IMR-90 (cell line): ENCODE data around the gene SASH1. TPM values are rescaled to one million over a fixed set of nuclear protein-coding genes. Genes with fewer than 3 reads are reported as not detected.

Experiments used
- ATAC-seq: fragments of 200-7000 bp; cut with Tn5 transposase; 2 replicates; pipeline ENCODE4 v1.9.1; 2020; ENCODE audit warnings: low read depth, mild to moderate bottlenecking, moderate library complexity
- BruUV-seq: library from RNA; stranded (reverse); fragments of 400-500 nt; replicated peaks from 2 replicates; lab custom pipeline; 2021; lab: Mats Ljungman, UMichigan
- CTCF ChIA-PET: fragments of 300-600 bp; formaldehyde crosslinking; extraction: SDS; loops from one replicate; lab custom pipeline; 2021; ENCODE audit warnings: antibody characterized with exemption; lab: Yijun Ruan, JAX
- POLR2A ChIA-PET: fragments of 300-600 bp; sonication (Branson Sonifier 250); formaldehyde crosslinking; loops from one replicate; lab custom pipeline; 2022; ENCODE audit warnings: antibody characterized with exemption; ENCODE audit not compliant: unreplicated experiment; lab: Charles Lee
- DNase-seq: peaks from one replicate; pipeline ENCODE4 v3.0.0; 2013
- H2AFZ ChIP-seq: replicated peaks from 2 replicates; pipeline ENCODE3; 2013; ENCODE audit warnings: low read length, mild to moderate bottlenecking; ENCODE audit not compliant: poor library complexity
- H2AK5ac ChIP-seq: 2 replicates; pipeline ENCODE4 v1.6.1; 2013; ENCODE audit warnings: low read depth, low read length, inconsistent platforms
- H2AK9ac ChIP-seq: replicated peaks from 2 replicates; pipeline ENCODE3; 2013; ENCODE audit warnings: mild to moderate bottlenecking, low read depth, low read length, moderate library complexity; ENCODE audit not compliant: poor library complexity
- H2BK120ac ChIP-seq: 2 replicates; pipeline ENCODE4 v1.6.1; 2013; ENCODE audit warnings: low read depth, low read length, inconsistent platforms
- H2BK15ac ChIP-seq: 3 replicates; pipeline ENCODE4 v1.6.1; 2013; ENCODE audit warnings: low read depth, low read length, inconsistent platforms
- H2BK20ac ChIP-seq: 2 replicates; pipeline ENCODE4 v1.6.1; 2013; ENCODE audit warnings: low read depth, mild to moderate bottlenecking, inconsistent platforms, low read length, moderate library complexity
- H2BK5ac ChIP-seq: 2 replicates; pipeline ENCODE4 v1.6.1; 2013; ENCODE audit warnings: mild to moderate bottlenecking, low read depth, low read length, inconsistent platforms; ENCODE audit not compliant: poor library complexity, severe bottlenecking
- H3K14ac ChIP-seq: replicated peaks from 2 replicates; pipeline ENCODE4 v1.6.1; 2013; ENCODE audit warnings: low read depth, low read length, inconsistent platforms
- H3K18ac ChIP-seq: 2 replicates; pipeline ENCODE4 v1.6.1; 2013; ENCODE audit warnings: low read depth, low read length, control low read depth
- H3K23ac ChIP-seq: 2 replicates; pipeline ENCODE4 v1.6.1; 2013; ENCODE audit warnings: low read depth, low read length, inconsistent platforms
- H3K27ac ChIP-seq: 2 replicates; pipeline ENCODE4 v1.5.1; 2013; ENCODE audit warnings: mild to moderate bottlenecking, control low read depth, low read length; ENCODE audit not compliant: insufficient read depth
- H3K27me3 ChIP-seq: 2 replicates; pipeline ENCODE4 v1.6.1; 2013; ENCODE audit warnings: low read length; ENCODE audit not compliant: control insufficient read depth, insufficient read depth
- H3K36me3 ChIP-seq: 2 replicates; pipeline ENCODE4 v1.6.1; 2013; ENCODE audit warnings: low read length, mixed read lengths; ENCODE audit not compliant: control insufficient read depth, insufficient read depth
- H3K4ac ChIP-seq: 2 replicates; pipeline ENCODE4 v1.6.1; 2013; ENCODE audit warnings: low read depth, low read length, inconsistent platforms
- H3K4me1 ChIP-seq: 2 replicates; pipeline ENCODE4 v1.6.1; 2013; ENCODE audit warnings: low read length, mixed read lengths; ENCODE audit not compliant: control insufficient read depth, insufficient read depth
- H3K4me2 ChIP-seq: 2 replicates; pipeline ENCODE4 v1.6.1; 2013; ENCODE audit warnings: low read depth, mild to moderate bottlenecking, control low read depth, low read length, moderate library complexity
- H3K4me3 ChIP-seq: 2 replicates; pipeline ENCODE4 v1.5.1; 2013; ENCODE audit warnings: low read depth, mild to moderate bottlenecking, control low read depth, low read length, moderate library complexity; ENCODE audit not compliant: insufficient read depth
- H3K56ac ChIP-seq: 2 replicates; pipeline ENCODE4 v1.6.1; 2013; ENCODE audit warnings: low read length, inconsistent platforms; ENCODE audit not compliant: insufficient read depth; ENCODE audit errors: extremely low read depth
- H3K79me1 ChIP-seq, 2 experiments: 2 replicates each; pipeline ENCODE4 v1.6.1; 2013; ENCODE audit warnings: low read length in 2 of 2, inconsistent platforms in 1 of 2, low read depth in 1 of 2
- H3K9ac ChIP-seq: 2 replicates; pipeline ENCODE4 v1.6.1; 2013; ENCODE audit warnings: low read depth, low read length, control low read depth
- H3K9me1 ChIP-seq: 2 replicates; pipeline ENCODE4 v1.6.1; 2013; ENCODE audit warnings: low read length, inconsistent platforms; ENCODE audit not compliant: insufficient read depth
- H3K9me3 ChIP-seq: 2 replicates; pipeline ENCODE4 v1.6.1; 2013; ENCODE audit warnings: low read length; ENCODE audit not compliant: control insufficient read depth, insufficient read depth
- H4K20me1 ChIP-seq: 2 replicates; pipeline ENCODE4 v1.6.1; 2013; ENCODE audit warnings: low read length, inconsistent platforms; ENCODE audit not compliant: insufficient read depth
- H4K5ac ChIP-seq: 2 replicates; pipeline ENCODE4 v1.6.1; 2013; ENCODE audit warnings: mild to moderate bottlenecking, low read depth, low read length, control low read depth
- H4K8ac ChIP-seq, 2 experiments: 2 replicates each; pipeline ENCODE4 v1.6.1; 2013; ENCODE audit warnings: low read depth in 2 of 2, low read length in 2 of 2, control low read depth in 1 of 2, inconsistent platforms in 1 of 2
- H4K91ac ChIP-seq: 2 replicates; pipeline ENCODE4 v1.6.1; 2013; ENCODE audit warnings: low read depth, low read length, inconsistent platforms; ENCODE audit not compliant: insufficient read depth
- FOS ChIP-seq: fragments of 150-350 bp; IDR thresholded peaks from 2 replicates; pipeline ENCODE4 v1.6.1; 2016; ENCODE audit warnings: low read depth, low read length
- RAD21 ChIP-seq: IDR thresholded peaks from 2 replicates; pipeline ENCODE4 v1.6.1; 2012; ENCODE audit warnings: low read length, improper control_type of control experiment
- WGBS, 2 experiments: methylation state at CpG; one replicate each; pipeline versions ENCODE4 v1.1.5 to v1.1.7; 2013; ENCODE audit warnings: missing lambda C conversion rate in 2 of 2; ENCODE audit not compliant: insufficient read length in 1 of 2; ENCODE audit errors: extremely low coverage in 2 of 2; 5-methylcytosine and 5-hydroxymethylcytosine counted together
- dilution Hi-C: fragments of 300-500 bp; cut with HindIII; formaldehyde crosslinking; loops from one replicate; pipeline ENCODE4 v1.14.3; 2018; ENCODE audit warnings: low sequenced_read_pairs; ENCODE audit not compliant: unreplicated experiment
- in situ Hi-C: fragments of 300-500 bp; cut with MboI; formaldehyde crosslinking; loops from 3 replicates; pipeline ENCODE4 v1.14.3; 2019; ENCODE audit warnings: low sequenced_read_pairs, inconsistent platforms, mixed read lengths
- intact Hi-C: fragments of 100-400 bp; cut with micrococcal nuclease; formaldehyde crosslinking; loops from 2 replicates; pipeline ENCODE4 v1.10.0; 2022
- polyA plus RNA-seq, 3 experiments: library from polyadenylated mRNA; depleted of rRNA; stranded (reverse); fragments of >200 nt; gene quantifications; 2 replicates each; pipeline ENCODE4 v1.2.3, GENCODE V29; 2012; ENCODE audit warnings: low replicate concordance in 1 of 3
- total RNA-seq: library from RNA; depleted of rRNA; stranded (reverse); fragments of >200 nt; gene quantifications from 2 replicates; pipeline ENCODE4 v1.2.3, GENCODE V29; 2012

Gene SASH1
- total and polyA plus RNA-seq, 2 of the 4 experiments (the other 2 are of a cell fraction), result 11.6 to 16.5 TPM

DNA sequence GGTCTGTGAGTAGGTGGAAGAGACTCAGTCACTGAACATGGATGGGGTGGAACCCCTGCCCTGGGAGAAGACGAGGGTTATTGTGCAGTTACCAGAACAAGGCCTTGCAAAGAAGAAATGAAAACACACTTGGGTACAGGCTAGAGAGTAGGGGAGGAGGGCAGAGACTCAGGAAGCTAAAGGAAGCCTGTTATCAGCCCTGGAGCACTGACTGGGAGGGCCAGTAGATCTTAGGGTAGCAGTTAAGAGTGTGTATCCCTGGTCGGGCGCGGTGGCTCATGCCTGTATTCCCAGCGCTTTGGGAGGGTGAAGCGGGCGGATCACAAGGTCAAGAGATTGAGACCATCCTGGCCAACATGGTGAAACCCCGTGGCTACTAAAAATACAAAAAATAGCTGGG lies 74.4 kb downstream of the SASH1 start:
- Histone ChIP-seq H3K4me1 (peaks cover 9% of the 10 kb centered on the region), H2BK5ac (no peak overlapping the region), H2BK15ac (no peak overlapping the region), H2AK5ac (no peak overlapping the region; the same call in 1 of the 2 replicates), H3K23ac (no peak overlapping the region), H3K18ac (no peak overlapping the region), H3K4me2 (no peak overlapping the region), H3K36me3 (no peaks in the 10 kb centered on the region), H4K5ac (no peak overlapping the region), H3K79me1 (peaks cover 39 to 58% of the 10 kb centered on the region in 2 experiments), H3K27me3 (no peaks in the 10 kb centered on the region), H3K9me1 (peaks cover 14% of the 10 kb centered on the region; the same call in 1 of the 2 replicates), H4K8ac (no peak overlapping the region), H3K9me3 (no peaks in the 10 kb centered on the region), H3K14ac (0 out of 2 replicates have a peak overlapping the region, but pooled peaks have one; percentile 16), H4K20me1 (no peaks in the 10 kb centered on the region; the same call in 1 of the 2 replicates), H3K27ac (no peak overlapping the region), H3K4ac (0 out of 2 replicates have a peak overlapping the region, but pooled peaks have one; percentile 4), H3K4me3 (no peak overlapping the region), H2BK120ac (no peak overlapping the region), H2AK9ac (no peak overlapping the region), H2BK20ac (no peak overlapping the region), H3K56ac (no peak overlapping the region), H3K9ac (no peak overlapping the region), H2AFZ (no peak overlapping the region), H4K91ac (peak overlapping the region; percentile 1; the same call in 1 of the 2 replicates)
- TF ChIP-seq RAD21, result no peak
- TF ChIP-seq FOS, result no peak
- in situ Hi-C loops (no loop called here), intact Hi-C loops (no loop called here), dilution Hi-C loops (no loop called here)
- ATAC-seq (no peak), DNase-seq (no peak)
- POLR2A ChIA-PET, result no interaction called here
- WGBS, 2 experiments, result 100% methylated on average over 7 of the region's 8 CpGs; no CpG with 5 or more reads in 1 of the 2 experiments
- CTCF ChIA-PET, result no interaction called here
- no TSS peak for BruUV-seq
